WTC11 (cell line): ENCODE data around the gene SEZ6. TPM values are rescaled to one million over a fixed set of nuclear protein-coding genes. Genes with fewer than 3 reads are reported as not detected.

Experiments used
- ATAC-seq: fragments of 200-7000 bp; cut with Tn5 transposase; 2 replicates; pipeline ENCODE4 v1.10.0; 2021; ENCODE audit warnings: mild to moderate bottlenecking, moderate library complexity
- CTCF ChIA-PET: fragments of 300-600 bp; sonication (Branson Sonifier 250); formaldehyde crosslinking; loops from one replicate; lab custom pipeline; 2021; ENCODE audit warnings: antibody characterized with exemption; lab: Charles Lee
- POLR2A ChIA-PET: fragments of 350-600 bp; sonication (Branson Sonifier 250); formaldehyde crosslinking; loops from one replicate; lab custom pipeline; 2021; ENCODE audit warnings: antibody characterized with exemption; lab: Charles Lee
- DNase-seq: peaks from one replicate; pipeline ENCODE4 v3.0.0; 2021; ENCODE audit warnings: low spot score
- H3K27ac Mint-ChIP-seq: 2 replicates; pipeline ENCODE4 v1.8.0; 2021; ENCODE audit warnings: mixed read lengths
- H3K27me3 Mint-ChIP-seq: 2 replicates; pipeline ENCODE4 v1.8.0; 2021; ENCODE audit warnings: low read depth, mild to moderate bottlenecking, moderate library complexity, mixed read lengths
- H3K36me3 Mint-ChIP-seq: 2 replicates; pipeline ENCODE4 v1.8.0; 2021; ENCODE audit warnings: mixed read lengths
- H3K4me1 Mint-ChIP-seq: 2 replicates; pipeline ENCODE4 v1.8.0; 2022; ENCODE audit warnings: mixed read lengths
- H3K4me3 Mint-ChIP-seq: 2 replicates; pipeline ENCODE4 v1.8.0; 2021; ENCODE audit warnings: mild to moderate bottlenecking, moderate library complexity, mixed read lengths
- H3K9me3 Mint-ChIP-seq: 2 replicates; pipeline ENCODE4 v1.8.0; 2021; ENCODE audit warnings: mixed read lengths
- AFF4 ChIP-seq: sonication (generic); formaldehyde crosslinking; IDR thresholded peaks from 2 replicates; pipeline ENCODE4 v1.8.1; 2023; ENCODE audit warnings: mild to moderate bottlenecking, missing genetic modification reagents, borderline replicate concordance
- CDX4 ChIP-seq: fragments of 250-450 bp; sonication (Bioruptor Pico); IDR thresholded peaks from 2 replicates; pipeline ENCODE4 v1.9.0; 2021; ENCODE audit warnings: moderate library complexity, mild to moderate bottlenecking, inconsistent platforms, borderline replicate concordance
- CTCF ChIP-seq: fragments of 200-600 bp; IDR thresholded peaks from 2 replicates; pipeline ENCODE4 v1.8.0; 2022; ENCODE audit warnings: antibody characterized with exemption
- E2F1 ChIP-seq: sonication (generic); formaldehyde crosslinking; IDR thresholded peaks from 2 replicates; pipeline ENCODE4 v1.8.0; 2022; ENCODE audit warnings: mild to moderate bottlenecking, missing genetic modification reagents
- E2F4 ChIP-seq: sonication (generic); formaldehyde crosslinking; IDR thresholded peaks from 2 replicates; pipeline ENCODE4 v1.8.1; 2022; ENCODE audit warnings: low read depth, mild to moderate bottlenecking, moderate library complexity, missing genetic modification reagents, borderline replicate concordance
- ETV6 ChIP-seq: sonication (generic); formaldehyde crosslinking; IDR thresholded peaks from 2 replicates; pipeline ENCODE4 v1.8.1; 2022; ENCODE audit warnings: mild to moderate bottlenecking, missing genetic modification reagents
- FOXP4 ChIP-seq: sonication (generic); formaldehyde crosslinking; IDR thresholded peaks from 2 replicates; pipeline ENCODE4 v1.8.0; 2022; ENCODE audit warnings: mild to moderate bottlenecking, missing genetic modification reagents
- HMGA2 ChIP-seq: fragments of 250-450 bp; sonication (Bioruptor Pico); IDR thresholded peaks from 2 replicates; pipeline ENCODE4 v1.4.0; 2021; ENCODE audit warnings: mild to moderate bottlenecking, moderate library complexity
- IRF1 ChIP-seq: sonication (generic); formaldehyde crosslinking; IDR thresholded peaks from 2 replicates; pipeline ENCODE4 v1.8.0; 2023; ENCODE audit warnings: missing genetic modification reagents
- JAZF1 ChIP-seq: fragments of 250-450 bp; sonication (Bioruptor Pico); IDR thresholded peaks from 2 replicates; pipeline ENCODE4 v1.9.0; 2021; ENCODE audit warnings: moderate library complexity, mild to moderate bottlenecking, inconsistent platforms
- KAT7 ChIP-seq: sonication (generic); formaldehyde crosslinking; IDR thresholded peaks from 2 replicates; pipeline ENCODE4 v1.8.1; 2023; ENCODE audit warnings: missing genetic modification reagents, mild to moderate bottlenecking, borderline replicate concordance
- NR1H2 ChIP-seq: sonication (generic); formaldehyde crosslinking; IDR thresholded peaks from 2 replicates; pipeline ENCODE4 v1.9.0; 2021; ENCODE audit warnings: mild to moderate bottlenecking, moderate library complexity, missing genetic modification reagents
- OVOL2 ChIP-seq: fragments of 250-450 bp; sonication (Bioruptor Pico); IDR thresholded peaks from 2 replicates; pipeline ENCODE4 v1.9.0; 2021; ENCODE audit warnings: mild to moderate bottlenecking, borderline replicate concordance
- SOX15 ChIP-seq: fragments of 250-450 bp; sonication (Bioruptor Pico); IDR thresholded peaks from 2 replicates; pipeline ENCODE4 v1.9.0; 2021; ENCODE audit warnings: mild to moderate bottlenecking
- SP1 ChIP-seq: sonication (generic); formaldehyde crosslinking; conservative IDR thresholded peaks from 2 replicates; pipeline ENCODE4 v1.8.1; 2022; ENCODE audit warnings: missing genetic modification reagents
- ZNF263 ChIP-seq: sonication (generic); formaldehyde crosslinking; IDR thresholded peaks from 2 replicates; pipeline ENCODE4 v1.8.1; 2022; ENCODE audit warnings: low read depth, mild to moderate bottlenecking, moderate library complexity, missing genetic modification reagents
- total RNA-seq: library from RNA; stranded (reverse); gene quantifications from 3 replicates; pipeline ENCODE4 v1.2.3, GENCODE V29; 2021

The SEZ6 gene
- total RNA-seq, 1 experiment from 2014 or later = 3.0 TPM

- Mint-ChIP-seq H3K4me1 (peaks cover 58% of the 10 kb centered on the region), H3K27me3 (no peaks in the 10 kb centered on the region), H3K36me3 (peaks cover 28% of the 10 kb centered on the region), H3K4me3 (no peak overlapping the region), H3K27ac (no peak overlapping the region), H3K9me3 (no peaks in the 10 kb centered on the region)
- TF ChIP-seq FOXP4 = no peak
- ChIA-PET POLR2A (interaction anchor here (1.2 kb wide), 1 partner anchor 10 kb away, joined by 3 read pairs; no protein-coding TSS in a partner anchor), CTCF (interaction anchor here (0.6 to 2.2 kb wide), 2 partner anchors 9 to 12 kb away, joined by 3 to 11 read pairs; no protein-coding TSS in a partner anchor)
- DNase-seq = no peak
- ATAC-seq = no peak
Measured at GRCh38 chr17:28941251-28941650, 64.6 kb downstream of the SEZ6 start.

GRCh38 chr17:28940675-28941074 lies 65.2 kb downstream of the SEZ6 start:
- no peak for TF ChIP-seq E2F4 (CRISPR knock-in tag)
- no peak for TF ChIP-seq AFF4 (CRISPR knock-in tag)
- no peak for TF ChIP-seq FOXP4
- no peak for TF ChIP-seq ETV6 (CRISPR knock-in tag)
- no peak for TF ChIP-seq JAZF1 (CRISPR knock-in tag)
- TF ChIP-seq CDX4 (CRISPR knock-in tag) = no peak
- TF ChIP-seq, all 79 proteins: peak for 0
- DNase-seq (no peak), ATAC-seq (no peak)
- Mint-ChIP-seq H3K27me3 (no peaks in the 10 kb centered on the region), H3K4me3 (no peak overlapping the region), H3K9me3 (no peaks in the 10 kb centered on the region), H3K4me1 (peaks cover 62% of the 10 kb centered on the region), H3K27ac (peak overlapping the region; percentile 67), H3K36me3 (peaks cover 26% of the 10 kb centered on the region)
- CTCF ChIA-PET = interaction anchor here (0.6 to 2.2 kb wide), 5 partner anchors 9 to 176 kb away, joined by 3 to 11 read pairs (median 3); no protein-coding TSS in a partner anchor
- POLR2A ChIA-PET = interaction anchor here (1.2 kb wide), 1 partner anchor 11 kb away, joined by 3 read pairs; no protein-coding TSS in a partner anchor

- ChIA-PET POLR2A (interaction anchor here (1.2 kb wide), 1 partner anchor 12 kb away, joined by 3 read pairs; no protein-coding TSS in a partner anchor), CTCF (interaction anchor here (0.9 to 2.2 kb wide), 5 partner anchors 10 to 177 kb away, joined by 3 to 11 read pairs (median 4); partner anchors contain the start of gene PHF12)
- DNase-seq (no peak), ATAC-seq (no peak)
- Mint-ChIP-seq H3K4me3 (no peak overlapping the region), H3K27me3 (no peaks in the 10 kb centered on the region), H3K27ac (peak overlapping the region; percentile 67), H3K36me3 (peaks cover 25% of the 10 kb centered on the region), H3K9me3 (no peaks in the 10 kb centered on the region), H3K4me1 (peaks cover 58% of the 10 kb centered on the region)
- TF ChIP-seq ZNF263 = no peak
- TF ChIP-seq KAT7 (CRISPR knock-in tag) = no peak
- no peak for TF ChIP-seq NR1H2 (CRISPR knock-in tag)
- TF ChIP-seq HMGA2 (CRISPR knock-in tag) = no peak
- no peak for TF ChIP-seq OVOL2
- no peak for TF ChIP-seq SP1 (CRISPR knock-in tag)
- no peak for TF ChIP-seq IRF1 (CRISPR knock-in tag)
- TF ChIP-seq SOX15 (CRISPR knock-in tag) = no peak
- no peak for TF ChIP-seq E2F1
- TF ChIP-seq CTCF = no peak
Measured at GRCh38 chr17:28940142-28940541, 65.7 kb downstream of the SEZ6 start.
